ENCODE data around the gene EHMT1. TPM values are rescaled to one million over a fixed set of nuclear protein-coding genes. Genes with fewer than 3 reads are reported as not detected.
A peak's percentile ranks its signal among the peaks of the same experiment; 100 is the strongest.

Gene EHMT1
- total and polyA plus RNA-seq, 2 of the 8 experiments (the other 6 are each of a cell fraction or from before 2014, with no cell fraction given) = 95.7 to 163 TPM

- Histone ChIP-seq H2BK15ac (ENCODE audit: low read length) (no peak overlapping the region), H3K79me1 (ENCODE audit: low read depth, low read length) (peaks cover 21% of the 10 kb centered on the region), H2BK120ac (replicated peaks; ENCODE audit: low read depth, low read length) (no peak overlapping the region), H3K4me1 (replicated peaks in 1 of 4; ENCODE audit: control insufficient read depth in 3 of 4, insufficient read depth in 4 of 4, low read length in 3 of 4) (peaks cover 5 to 29% (median 21%) of the 10 kb centered on the region in 4 experiments; a peak in 6 of 7 replicates), H3K36me3 (ENCODE audit: control insufficient read depth in 2 of 4, insufficient read depth in 4 of 4, low read length in 3 of 4) (0 out of 8 replicates have a peak, but pooled peaks cover 0 to 4% (median 0%) of the 10 kb centered on the region in 4 experiments), H3K4ac (replicated peaks; ENCODE audit: insufficient read length, low read depth, low read length) (no peak overlapping the region), H3K27me3 (replicated peaks in 1 of 4; ENCODE audit: control insufficient read depth in 3 of 4, extremely low read depth in 1 of 4, insufficient read depth in 3 of 4, low read length in 3 of 4) (no peaks in the 10 kb centered on the region), H2BK12ac (ENCODE audit: low read depth, low read length) (no peak overlapping the region), H4K91ac (replicated peaks; ENCODE audit: insufficient read length, low read length) (no peak overlapping the region), H3K23ac (ENCODE audit: insufficient read length) (no peak overlapping the region), H3K9ac (replicated peaks in 1 of 4; ENCODE audit: extremely low read depth in 1 of 4, low read depth in 3 of 4, low read length in 3 of 4) (no peak overlapping the region), H3K27ac (ENCODE audit: low read depth, low read length) (no peak overlapping the region), H2AFZ (ENCODE audit: low read length) (no peak overlapping the region), H2AK5ac (ENCODE audit: low read depth, low read length) (0 out of 2 replicates have a peak overlapping the region, but pooled peaks have one; percentile 45), H3K4me2 (ENCODE audit: insufficient read depth in 1 of 2, low read depth in 2 of 2, low read length in 2 of 2) (no peak overlapping the region), H3K9me3 (ENCODE audit: insufficient read depth in 2 of 2, low read depth in 1 of 2, low read length in 1 of 2) (no peaks in the 10 kb centered on the region), H3K23me2 (ENCODE audit: low read depth, low read length) (peaks cover 2% of the 10 kb centered on the region; the same call in 1 of the 2 replicates), H4K20me1 (replicated peaks in 1 of 2; ENCODE audit: control insufficient read depth in 1 of 2, insufficient read depth in 2 of 2, low read length in 2 of 2) (peaks cover 14 to 25% of the 10 kb centered on the region in 2 experiments), H3K18ac (ENCODE audit: extremely low read depth, low read length) (no peak overlapping the region), H2BK20ac (ENCODE audit: low read length) (no peak overlapping the region), H2BK5ac (ENCODE audit: low read depth, low read length) (no peak overlapping the region; the same call in 1 of the 2 replicates), H4K8ac (ENCODE audit: extremely low read depth, insufficient read depth, low read length) (no peak overlapping the region), H3K14ac (ENCODE audit: insufficient read length) (no peak overlapping the region), H4K5ac (ENCODE audit: insufficient read length, low read depth, low read length) (no peak overlapping the region), H3K56ac (replicated peaks; ENCODE audit: insufficient read length, low read depth, low read length) (no peak overlapping the region), H3K79me2 (ENCODE audit: control insufficient read depth in 1 of 2, insufficient read depth in 2 of 2, low read length in 2 of 2) (peaks cover 10 to 90% of the 10 kb centered on the region in 2 experiments; a peak in 3 of 4 replicates), H3K4me3 (ENCODE audit: extremely low read depth in 1 of 4, insufficient read depth in 2 of 4, low read depth in 3 of 4, low read length in 4 of 4) (no peak overlapping the region)
- ChIA-PET POLR2A (ENCODE audit: partially characterized antibody) (interaction anchor here (0.6 to 0.9 kb wide), 3 partner anchors 10 to 71 kb away, joined by 3 read pairs; no protein-coding TSS in a partner anchor), CTCF (ENCODE audit: partially characterized antibody) (interaction anchor here (0.6 to 3.1 kb wide), 7 partner anchors 8 to 143 kb away, joined by 3 to 36 read pairs (median 5); no protein-coding TSS in a partner anchor)
- 83% methylated on average over 6 of the region's 6 CpGs; no CpG with 5 or more reads in 1 of the 2 experiments for WGBS, 2 experiments (ENCODE audit: extremely low coverage in 1 of 2, insufficient coverage in 1 of 2, insufficient read length in 1 of 2, insufficient replicate concordance in 2 of 2, low coverage in 1 of 2, low lambda C conversion rate in 2 of 2, missing lambda C conversion rate in 1 of 2)
- FAIRE-seq (no peak), DNase-seq (ENCODE audit: low read depth in 1 of 2, low spot score in 2 of 2) (no peak)
- TF ChIP-seq POLR2A (IDR thresholded peaks at IDR 0.05; ENCODE audit: control extremely low read depth in 1 of 2, low read depth in 2 of 2, low read length in 2 of 2) (no peak), SIRT6 (IDR thresholded peaks at IDR 0.05; ENCODE audit: low read length) (no peak), CBX5 (IDR thresholded peaks at IDR 0.05; ENCODE audit: low read depth, low read length) (no peak), KDM4A (IDR thresholded peaks at IDR 0.05; ENCODE audit: low read depth, low read length, severe bottlenecking) (no peak), TEAD4 (IDR thresholded peaks at IDR 0.05; ENCODE audit: low read depth, low read length) (no peak), CHD2 (IDR thresholded peaks at IDR 0.05; ENCODE audit: low read length) (no peak), TBP (IDR thresholded peaks at IDR 0.05; ENCODE audit: low read depth, low read length) (no peak), BRCA1 (IDR thresholded peaks at IDR 0.05; ENCODE audit: low read depth, low read length) (no peak), CTBP2 (IDR thresholded peaks at IDR 0.05; ENCODE audit: borderline replicate concordance, insufficient read depth, insufficient read length, low read length) (no peak), ATF2 (IDR thresholded peaks at IDR 0.05; ENCODE audit: low read length) (no peak), HDAC6 (IDR thresholded peaks at IDR 0.05; ENCODE audit: low read depth, low read length) (no peak)
Measured at GRCh38 chr9:137690930-137691645, 72.3 kb downstream of the EHMT1 start.

Measured in H1 (cell line).